Uterus (tissue), 4 donors: Measurements from ENCODE around the gene ROBO2. TPM values are rescaled to one million over a fixed set of nuclear protein-coding genes. Genes with fewer than 3 reads are reported as not detected.

Experiments
- DNase-seq, 2 donors: peaks; one replicate each; pipeline ENCODE4 v3.0.0-alpha.2; 2019 to 2020
- H3K27ac ChIP-seq, 2 donors: fragments of 200-600 bp; sonication (generic); 1 replicate in 1 of 2; 2 replicates in 1 of 2; pipeline ENCODE4 v1.5.1; 2016 to 2018
- H3K27me3 ChIP-seq, 2 donors: fragments of 200-600 bp; sonication (generic); one replicate each; pipeline ENCODE4 v1.5.1; 2018 to 2019; ENCODE audit warnings: control low read depth in 1 of 2
- H3K36me3 ChIP-seq, 2 donors: fragments of 200-600 bp; sonication (generic); one replicate each; pipeline ENCODE4 v1.5.1; 2019; ENCODE audit warnings: control low read depth in 1 of 2
- H3K4me1 ChIP-seq, 2 donors: fragments of 200-600 bp; sonication (generic); one replicate each; pipeline ENCODE4 v1.5.1; 2018 to 2019; ENCODE audit warnings: control low read depth in 1 of 2
- H3K4me3 ChIP-seq, 2 donors: fragments of 200-600 bp; sonication (generic); 1 replicate in 1 of 2; 2 replicates in 1 of 2; pipeline ENCODE4 v1.5.1; 2018 to 2019; ENCODE audit warnings: mild to moderate bottlenecking in 1 of 2
- H3K9me3 ChIP-seq, 2 donors: fragments of 200-600 bp; sonication (generic); one replicate each; pipeline ENCODE4 v1.5.1; 2019; ENCODE audit warnings: control low read depth in 1 of 2
- CTCF ChIP-seq, 4 experiments: fragments of 200-600 bp in 2 of 4; fragments of 450-650 bp in 2 of 4; sonication (generic) in 2 of 4; IDR thresholded peaks; one replicate each; pipeline ENCODE4 v1.5.1; 2016 to 2019; ENCODE audit warnings: antibody characterized with exemption in 4 of 4, mild to moderate bottlenecking in 2 of 4, moderate library complexity in 1 of 4
- POLR2A ChIP-seq, 2 donors: fragments of 450-650 bp; IDR thresholded peaks; one replicate each; pipeline ENCODE4 v1.6.1; 2016; ENCODE audit warnings: antibody characterized with exemption in 2 of 2, mild to moderate bottlenecking in 1 of 2, moderate library complexity in 1 of 2
- intact Hi-C: fragments of 100-400 bp; cut with DNase I; formaldehyde crosslinking; loops from one replicate; pipeline ENCODE4 v1.15.1; 2023; ENCODE audit warnings: low total_unique reads
- total RNA-seq, 4 donors: library from RNA; depleted of rRNA in 3 of 4; stranded (reverse); fragments of >200 nt in 3 of 4; gene quantifications; one replicate each; pipeline versions ENCODE4 v1.1.0 to v1.2.4, GENCODE V29; 2014 to 2023
- donor health status: DM: yes; HTN: yes; CAD: no.

The ROBO2 gene
- total RNA-seq, 4 donors from 2014 or later, result 0.26 to 51.3 (median 0.49) TPM; not detected in 1

GRCh38 chr3:77655396-77655795, 615.5 kb downstream of the ROBO2 start:
- Histone ChIP-seq H3K4me3 (no peak overlapping the region), H3K4me1 (no peaks in the 10 kb centered on the region), H3K36me3 (no peaks in the 10 kb centered on the region), H3K27ac (no peak overlapping the region), H3K9me3 (no peaks in the 10 kb centered on the region), H3K27me3 (no peaks in the 10 kb centered on the region)
- intact Hi-C loops, result no loop called here
- TF ChIP-seq POLR2A (IDR thresholded peaks at IDR 0.05) (no peak), CTCF (IDR thresholded peaks at IDR 0.05) (no peak)
- DNase-seq, result no peak

GRCh38 chr3:77660718-77661117, 620.8 kb downstream of the ROBO2 start:
- Histone ChIP-seq H3K4me1 (no peaks in the 10 kb centered on the region), H3K9me3 (no peaks in the 10 kb centered on the region), H3K4me3 (no peak overlapping the region), H3K27me3 (no peaks in the 10 kb centered on the region), H3K27ac (no peak overlapping the region), H3K36me3 (no peaks in the 10 kb centered on the region)
- intact Hi-C loops, result no loop called here
- DNase-seq, result no peak
- no peak for TF ChIP-seq CTCF (IDR thresholded peaks at IDR 0.05)

- DNase-seq, result no peak
- Histone ChIP-seq H3K4me3 (no peak overlapping the region), H3K9me3 (no peaks in the 10 kb centered on the region), H3K27me3 (no peaks in the 10 kb centered on the region), H3K36me3 (no peaks in the 10 kb centered on the region), H3K4me1 (no peaks in the 10 kb centered on the region), H3K27ac (no peak overlapping the region)
- TF ChIP-seq CTCF (IDR thresholded peaks at IDR 0.05) (no peak), POLR2A (IDR thresholded peaks at IDR 0.05) (no peak)
- intact Hi-C loops, result no loop called here
Measured at GRCh38 chr3:77667901-77668300, 628.0 kb downstream of the ROBO2 start.

GRCh38 chr3:77668376-77668775, 628.5 kb downstream of the ROBO2 start:
- Histone ChIP-seq H3K36me3 (no peaks in the 10 kb centered on the region), H3K4me1 (no peaks in the 10 kb centered on the region), H3K9me3 (no peaks in the 10 kb centered on the region), H3K4me3 (no peak overlapping the region), H3K27me3 (no peaks in the 10 kb centered on the region), H3K27ac (no peak overlapping the region)
- no peak for TF ChIP-seq POLR2A (IDR thresholded peaks at IDR 0.05)
- TF ChIP-seq CTCF (IDR thresholded peaks at IDR 0.05), result no peak
- no peak for DNase-seq
- intact Hi-C loops, result no loop called here

- no peaks in the 10 kb centered on the region for H3K27me3 ChIP-seq
- H3K4me1 ChIP-seq, result no peaks in the 10 kb centered on the region
- no peak for DNase-seq
- H3K36me3 ChIP-seq, result no peaks in the 10 kb centered on the region
- H3K9me3 ChIP-seq, result no peaks in the 10 kb centered on the region
- intact Hi-C loops, result no loop called here
- no peak for TF ChIP-seq CTCF (IDR thresholded peaks at IDR 0.05)
- TF ChIP-seq POLR2A (IDR thresholded peaks at IDR 0.05), result no peak
- no peak overlapping the region for H3K4me3 ChIP-seq
- H3K27ac ChIP-seq, result no peak overlapping the region
Measured at GRCh38 chr3:77672016-77672415, 632.1 kb downstream of the ROBO2 start.
